Activated CD4-positive, CD25-positive, alpha-beta regulatory T cell treated with anti-CD3 and anti-CD28 coated beads, Interleukin-2, amount 50 U/mL, for 16 hours (primary cell): ENCODE results near the gene RRN3.
"Not testable (repeated sequence)": the region's sequence is repeated elsewhere in the genome, so short reads cannot be mapped to it uniquely, and the experiment has no call there.

Source experiments
- DNase-seq: peaks from one replicate; pipeline ENCODE4 v3.0.0-alpha.2; 2020; ENCODE audit warnings: low read depth, low spot score

The RRN3 gene

DNA sequence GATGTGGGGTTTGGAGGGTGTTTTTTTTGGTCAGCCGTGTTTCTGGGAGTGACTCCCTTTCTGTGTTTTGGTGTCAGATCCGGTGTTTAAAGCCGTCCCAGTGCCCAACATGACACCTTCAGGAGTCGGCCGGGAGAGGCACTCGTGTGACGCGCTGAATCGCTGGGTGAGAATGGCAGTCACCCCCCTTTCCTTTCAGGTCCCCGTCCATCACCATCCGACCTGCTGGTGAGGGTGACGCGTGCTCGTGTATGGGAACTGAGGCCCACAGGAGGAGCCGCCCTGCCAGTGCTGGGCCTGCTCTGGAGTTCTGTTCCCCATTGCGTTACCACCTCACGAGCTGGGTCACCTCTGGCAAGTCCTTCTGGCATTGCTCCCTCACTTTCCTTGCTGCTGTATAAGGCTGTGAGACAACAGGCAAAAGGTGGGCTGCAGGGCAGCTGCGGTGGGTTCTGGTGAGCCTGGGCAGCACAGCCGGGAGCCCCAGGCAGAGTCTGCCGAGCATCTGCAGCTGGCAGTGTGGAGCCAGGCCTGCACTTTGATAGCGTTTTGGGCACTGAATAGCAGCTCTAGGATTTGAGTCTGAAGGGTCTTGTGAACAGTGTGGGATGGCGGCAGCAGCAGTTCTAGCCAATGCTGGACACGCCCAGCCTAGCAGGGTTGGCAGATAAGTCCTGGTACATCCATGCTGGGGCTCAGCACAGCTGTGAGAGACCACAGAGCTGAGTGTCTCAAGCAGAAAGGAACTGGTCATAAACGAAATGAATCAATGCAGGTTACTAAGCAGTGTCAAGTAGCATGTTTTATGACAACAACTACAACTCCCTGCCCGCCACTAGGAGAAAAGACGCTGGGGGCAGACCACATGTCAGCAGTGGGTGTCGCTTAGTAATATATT lies 65.0 kb downstream of the RRN3 start:
- not testable (repeated sequence) for DNase-seq

DNA sequence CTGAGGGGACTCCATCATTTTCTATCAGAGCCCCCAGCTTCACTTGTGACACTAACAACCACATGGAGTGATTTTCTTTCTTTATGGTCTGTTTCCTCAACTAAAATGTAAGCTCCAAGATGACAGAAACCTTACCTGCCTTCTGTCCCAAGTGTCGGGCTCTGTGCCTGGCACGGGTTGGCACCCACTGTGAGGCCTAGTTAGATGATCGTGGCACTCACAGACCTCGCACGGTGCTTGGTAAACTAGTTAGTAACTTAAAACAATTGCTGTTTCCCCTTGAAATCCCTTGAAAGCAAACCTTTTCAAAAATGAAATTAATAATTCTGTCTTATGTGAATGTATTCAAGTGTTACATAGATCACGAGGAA lies 65.7 kb downstream of the RRN3 start:
- not testable (repeated sequence) for DNase-seq

DNA sequence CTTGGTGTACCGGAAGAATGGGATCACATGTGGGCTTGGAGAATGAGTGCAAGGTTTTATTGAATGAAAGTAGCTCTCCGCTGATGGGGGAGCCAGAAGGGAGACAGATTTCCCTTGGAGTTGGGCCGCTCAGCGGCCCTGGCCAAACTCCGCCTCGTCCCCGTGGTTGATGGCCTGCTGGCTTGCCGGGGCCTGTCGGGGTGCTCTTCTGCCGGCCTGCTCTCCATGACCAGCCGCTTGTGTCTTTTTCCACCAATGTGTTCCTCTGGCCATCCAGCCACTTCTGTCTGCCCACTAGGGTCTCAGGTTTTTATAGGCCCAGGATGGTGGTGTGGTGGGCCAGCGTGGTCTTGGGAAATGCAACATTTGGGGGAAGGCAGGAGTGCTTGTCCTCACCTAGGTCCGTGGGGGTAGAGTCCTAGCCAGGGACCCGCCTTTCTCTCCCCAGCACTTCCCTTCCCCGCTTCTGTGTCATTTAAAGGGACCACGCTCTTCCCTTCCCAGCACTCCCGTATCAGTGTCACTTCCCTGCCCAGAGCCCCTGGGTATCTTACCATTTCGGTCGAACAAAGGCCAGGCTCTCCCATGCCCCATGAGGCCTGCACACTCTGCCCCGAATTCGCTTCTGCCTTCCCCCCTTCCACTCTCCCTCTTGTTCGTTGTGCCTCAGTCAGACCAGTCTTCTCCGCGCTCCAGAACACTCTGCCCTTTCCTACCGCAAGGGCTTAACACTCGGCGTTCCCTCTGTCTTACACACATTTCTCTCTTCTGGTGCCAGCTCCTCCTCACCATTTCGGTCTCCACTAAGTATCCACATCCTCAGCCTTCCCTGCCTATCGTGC lies 66.3 kb downstream of the RRN3 start:
- DNase-seq, result not testable (repeated sequence)

DNA sequence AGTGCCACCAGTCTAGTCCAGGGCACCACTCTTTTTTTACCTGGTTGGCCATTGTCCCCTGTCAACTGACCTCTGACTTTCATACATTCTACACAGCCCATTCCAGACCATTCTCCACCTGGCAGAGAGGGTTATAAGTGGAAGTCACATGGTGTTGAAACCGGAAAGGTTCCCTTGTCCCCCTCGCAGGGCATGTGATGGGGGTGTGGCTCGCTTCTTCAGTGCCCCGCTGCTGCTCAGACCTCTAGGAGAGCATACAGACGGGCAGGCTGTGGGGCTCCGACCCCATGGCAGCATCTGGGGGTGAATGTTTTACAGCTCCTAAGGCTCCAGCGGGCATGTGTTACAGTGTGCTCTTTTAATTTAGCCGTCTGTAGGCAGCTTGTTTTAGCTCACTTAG lies 67.0 kb downstream of the RRN3 start:
- not testable (repeated sequence) for DNase-seq

DNA sequence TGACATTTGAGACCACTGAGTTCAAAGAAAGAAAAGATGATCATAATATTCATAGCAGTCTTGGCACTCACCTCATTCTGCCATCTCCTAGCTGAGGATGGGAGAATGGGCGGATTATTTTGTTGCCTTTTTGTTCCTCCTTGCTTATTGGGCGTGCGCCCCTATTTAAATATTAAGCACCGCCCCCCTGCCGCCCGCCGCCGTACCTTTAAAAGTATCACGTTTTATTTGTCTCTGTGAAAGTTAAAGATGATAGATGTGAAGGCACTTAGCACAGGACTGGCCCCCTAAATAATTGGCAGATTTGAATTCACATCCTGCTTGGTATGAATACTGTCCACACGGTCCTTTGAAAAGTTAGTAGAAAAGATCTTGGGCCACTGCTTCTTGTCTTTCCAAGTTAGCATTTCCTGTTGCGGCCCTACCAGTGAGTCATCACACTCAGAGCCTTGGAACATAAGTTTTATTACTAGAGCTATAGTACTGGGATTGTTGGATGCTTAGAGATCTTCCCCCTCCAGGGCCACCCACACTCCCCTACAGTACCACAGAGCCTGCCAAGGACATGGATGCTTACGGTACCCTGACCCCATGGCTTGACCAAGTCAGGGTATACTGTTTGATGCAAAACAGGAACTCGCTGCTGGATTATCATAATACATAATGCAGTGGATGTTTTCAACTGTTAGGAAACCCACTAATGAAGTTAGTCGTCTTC lies 68.7 kb downstream of the RRN3 start:
- not testable (repeated sequence) for DNase-seq

DNA sequence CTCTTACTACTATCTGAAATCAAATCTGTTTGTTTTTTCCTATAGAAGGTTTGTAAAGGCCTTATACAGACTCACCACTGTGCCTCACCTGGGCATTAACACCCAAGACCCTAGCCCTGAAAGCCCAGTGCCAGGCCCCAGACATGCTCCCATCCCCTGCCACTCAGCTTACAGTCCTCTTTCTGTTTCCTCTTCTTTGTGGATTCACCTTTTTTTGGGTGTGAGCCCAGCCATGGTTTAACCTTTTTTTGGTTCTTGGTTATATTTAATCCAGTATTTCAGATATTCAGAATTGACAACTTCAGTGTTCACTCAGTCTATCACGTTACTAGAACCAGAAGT lies 69.2 kb downstream of the RRN3 start:
- not testable (repeated sequence) for DNase-seq

DNA sequence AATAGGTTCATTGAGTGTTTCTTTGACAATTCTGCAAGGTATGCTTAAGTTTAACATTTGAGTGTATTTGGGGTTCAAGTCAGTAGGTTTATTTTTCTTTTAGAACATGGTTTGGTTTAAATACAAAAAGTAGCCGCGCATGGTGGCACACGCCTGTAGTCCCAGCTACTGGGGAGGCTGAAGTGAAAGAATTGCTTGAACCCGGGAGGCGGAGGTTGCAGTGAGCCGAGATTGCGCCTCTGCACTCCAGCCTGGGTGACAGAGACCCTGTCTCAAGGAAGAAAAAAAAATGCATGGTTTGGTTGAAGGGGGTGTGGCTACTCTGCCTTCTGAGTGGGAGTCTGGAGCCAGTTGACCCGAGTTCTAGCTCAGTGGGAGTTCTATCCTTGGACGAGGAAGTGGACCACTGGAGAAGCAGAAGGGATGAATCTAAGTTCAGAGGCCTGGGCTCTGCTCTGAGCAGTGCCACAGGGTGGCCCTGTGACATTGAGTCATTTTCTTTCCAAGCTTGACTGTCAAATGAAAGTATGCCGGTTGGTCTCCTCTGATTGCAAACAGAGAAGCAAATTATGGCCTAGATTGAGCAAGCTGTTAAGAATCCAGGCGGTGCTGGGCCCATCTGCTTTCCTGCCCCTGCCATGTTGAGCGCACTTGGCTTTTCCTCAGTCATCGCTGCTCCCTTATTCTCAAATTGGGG lies 70.5 kb downstream of the RRN3 start:
- DNase-seq, result not testable (repeated sequence)

DNA sequence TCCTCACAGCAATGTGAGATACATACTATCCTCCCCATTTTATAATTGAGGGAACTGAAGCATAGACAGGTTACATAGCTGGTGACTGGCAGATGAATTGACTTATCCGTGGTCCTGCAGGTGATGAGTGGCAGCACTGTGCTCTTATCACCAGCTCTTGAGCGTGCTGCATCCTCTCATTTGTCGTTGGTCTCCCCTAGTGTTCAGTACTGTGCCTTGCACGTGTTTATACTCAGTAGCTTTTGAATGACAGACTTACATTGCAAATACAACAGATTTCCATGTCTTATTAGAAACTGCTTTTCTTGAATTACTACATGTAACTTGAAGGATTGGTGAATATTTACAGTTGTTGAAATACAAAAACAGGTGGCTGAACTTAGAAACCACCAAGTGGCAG lies 71.9 kb downstream of the RRN3 start:
- DNase-seq, result not testable (repeated sequence)

DNA sequence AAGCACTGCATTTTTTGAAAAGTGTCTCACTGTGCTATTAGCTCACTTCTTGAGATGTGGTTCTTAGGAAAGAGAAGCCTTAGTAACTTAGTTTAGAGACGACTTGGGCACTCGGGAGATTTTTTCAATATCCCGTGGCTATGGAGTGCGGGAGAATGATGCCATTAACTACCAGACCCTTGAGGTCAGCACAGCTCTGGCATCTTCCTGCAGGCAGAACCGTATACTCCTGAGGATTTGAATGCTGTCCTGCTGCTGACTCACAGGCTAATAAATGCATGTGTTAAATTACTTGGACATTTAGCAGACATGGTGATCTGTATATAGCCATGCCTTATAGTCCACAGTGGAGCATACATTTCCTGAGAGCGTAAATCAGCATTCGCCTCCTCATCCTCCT lies 72.6 kb downstream of the RRN3 start:
- DNase-seq, result not testable (repeated sequence)

DNA sequence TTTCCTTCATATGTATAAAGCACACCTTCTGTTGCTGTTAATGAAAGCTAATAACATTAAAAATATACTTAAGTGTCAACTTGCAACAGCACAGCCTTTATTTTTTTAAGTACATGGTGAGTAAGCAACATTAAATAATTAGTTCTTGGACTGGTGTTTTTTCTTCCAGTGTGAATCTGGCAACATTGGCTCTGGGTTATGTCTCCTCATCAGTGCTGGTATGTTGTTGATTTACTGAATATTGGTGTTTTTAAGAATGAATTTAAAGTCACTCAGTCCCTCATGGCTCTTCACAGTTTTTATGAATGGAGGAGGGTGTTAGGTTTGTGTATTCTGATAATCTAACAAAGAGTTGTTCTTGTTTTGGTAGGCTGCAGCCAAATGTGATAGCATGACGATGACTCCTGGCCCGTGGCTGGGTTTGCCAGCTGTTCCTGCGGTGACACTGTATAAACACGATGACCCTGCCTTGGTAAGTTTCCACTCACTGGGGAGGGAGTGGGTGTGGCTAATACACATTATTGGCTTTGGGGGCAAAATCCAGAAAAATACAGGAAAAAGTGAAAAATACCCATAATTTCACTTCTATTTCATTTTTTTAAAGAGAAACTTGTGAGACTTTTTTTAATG lies 77.0 kb downstream of the RRN3 start:
- not testable (repeated sequence) for DNase-seq

DNA sequence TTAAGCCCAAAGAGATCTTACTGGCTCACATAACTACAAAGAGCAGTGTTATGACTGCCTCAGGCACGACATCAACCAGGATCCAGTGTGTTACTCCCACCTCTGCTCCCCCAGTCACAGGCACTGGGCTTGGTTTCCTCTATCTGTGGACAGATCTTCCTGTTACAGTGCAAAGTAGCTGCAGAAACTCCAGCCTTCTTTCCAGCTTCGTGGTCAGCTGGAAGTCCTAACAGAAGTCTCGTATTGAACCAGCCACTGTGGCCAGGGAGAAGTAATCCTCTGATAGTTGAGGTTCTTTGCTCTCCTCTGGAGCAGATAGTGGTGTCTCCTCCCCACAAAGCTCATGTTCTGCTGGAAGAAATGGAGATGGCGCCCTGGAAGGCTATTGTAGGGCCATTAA lies 77.7 kb downstream of the RRN3 start:
- not testable (repeated sequence) for DNase-seq

DNA sequence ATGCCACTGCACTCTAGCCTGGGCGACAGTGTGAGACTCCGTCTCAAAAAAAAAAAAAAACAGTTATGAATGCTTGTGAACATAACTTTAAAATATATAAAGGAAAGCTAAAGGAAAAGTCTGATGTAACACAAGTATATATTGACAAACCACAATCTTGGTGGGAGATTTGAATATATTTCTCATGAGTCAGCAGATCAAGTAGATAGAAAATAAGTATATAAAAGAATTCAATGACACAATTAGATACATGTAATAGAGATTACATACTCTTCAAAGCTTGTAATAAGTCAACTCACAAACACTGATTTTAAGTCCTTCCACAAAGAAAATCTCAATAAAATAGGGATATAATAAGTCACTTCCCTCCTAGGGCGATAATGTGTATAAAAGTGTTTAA lies 78.4 kb downstream of the RRN3 start:
- DNase-seq, result not testable (repeated sequence)

DNA sequence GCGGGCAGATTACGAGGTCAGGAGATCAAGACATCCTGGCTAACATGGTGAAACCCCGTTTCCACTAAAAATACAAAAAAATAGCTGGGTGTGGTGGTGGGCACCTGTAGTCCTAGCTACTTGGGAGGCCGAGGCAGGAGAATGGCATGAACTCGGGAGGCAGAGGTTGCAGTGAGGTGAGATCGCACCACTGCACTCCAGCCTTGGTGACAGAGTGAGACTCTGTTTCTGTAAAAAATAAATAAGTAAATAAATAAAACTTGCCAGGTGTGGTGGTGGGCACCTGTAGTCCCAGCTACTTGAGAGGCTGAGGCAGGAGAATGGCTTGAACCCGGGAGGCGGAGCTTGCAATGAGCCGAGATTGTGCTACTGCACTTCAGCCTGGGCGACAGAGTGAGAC lies 81.1 kb downstream of the RRN3 start:
- not testable (repeated sequence) for DNase-seq
